HepG2 (cell line): Measurements from ENCODE around the gene TSPYL6. TPM values are rescaled to one million over a fixed set of nuclear protein-coding genes. Genes with fewer than 3 reads are reported as not detected.

Experiments used
- AFF4 ChIP-seq: sonication (generic); formaldehyde crosslinking; IDR thresholded peaks from 2 replicates; pipeline ENCODE4 v1.4.0; 2020; ENCODE audit warnings: missing genetic modification reagents
- GABPA ChIP-seq, 2 experiments: IDR thresholded peaks; 2 replicates each; pipeline ENCODE4 v1.6.1; 2011 to 2016; ENCODE audit warnings: low read depth in 2 of 2, low read length in 1 of 2, missing biosample characterization in 1 of 2, missing genetic modification characterization in 1 of 2
- HOXA3 ChIP-seq: sonication (generic); formaldehyde crosslinking; IDR thresholded peaks from 2 replicates; pipeline ENCODE4 v1.5.0; 2020; ENCODE audit warnings: missing genetic modification reagents
- IRF1 ChIP-seq: sonication (generic); formaldehyde crosslinking; IDR thresholded peaks from 2 replicates; pipeline ENCODE4 v1.4.0; 2020; ENCODE audit warnings: low read depth, mild to moderate bottlenecking, missing genetic modification reagents
- LCORL ChIP-seq, 2 experiments: fragments of 450-650 bp in 1 of 2; sonication (generic) in 1 of 2; formaldehyde crosslinking in 1 of 2; IDR thresholded peaks; 2 replicates each; pipeline versions ENCODE4 v1.5.0 to v1.6.1; 2017 to 2020; ENCODE audit warnings: antibody characterized with exemption in 1 of 2, missing genetic modification reagents in 1 of 2
- MBD4 ChIP-seq: IDR thresholded peaks from 2 replicates; pipeline ENCODE4 v1.6.1; 2012; ENCODE audit warnings: low read length, inconsistent platforms, borderline replicate concordance
- NR2F2 ChIP-seq: IDR thresholded peaks from 2 replicates; pipeline ENCODE4 v1.6.1; 2012; ENCODE audit warnings: low read depth, inconsistent platforms, borderline replicate concordance
- POLR2AphosphoS2 ChIP-seq: IDR thresholded peaks from 2 replicates; pipeline ENCODE4 v1.6.1; 2011; ENCODE audit warnings: low read depth, low read length, improper control_type of control experiment
- POLR2G ChIP-seq: fragments of 200-400 bp; formaldehyde crosslinking; IDR thresholded peaks from 2 replicates; pipeline ENCODE4 v1.6.1; 2018; ENCODE audit warnings: mild to moderate bottlenecking, low read depth, low read length, moderate library complexity
- PRDM4 ChIP-seq: sonication (generic); formaldehyde crosslinking; IDR thresholded peaks from 2 replicates; pipeline ENCODE4 v1.9.0; 2021; ENCODE audit warnings: missing genetic modification reagents, borderline replicate concordance
- RARA ChIP-seq: IDR thresholded peaks from 2 replicates; pipeline ENCODE4 v1.6.1; 2016; ENCODE audit warnings: missing genetic modification reagents, missing compliant biosample characterization
- RXRB ChIP-seq: IDR thresholded peaks from 2 replicates; pipeline ENCODE4 v1.6.1; 2016; ENCODE audit warnings: borderline replicate concordance, missing genetic modification reagents, missing compliant biosample characterization
- SP2 ChIP-seq: sonication (generic); formaldehyde crosslinking; IDR thresholded peaks from 2 replicates; pipeline ENCODE4 v1.5.1; 2020; ENCODE audit warnings: mild to moderate bottlenecking, missing genetic modification reagents
- ZNF282 ChIP-seq: fragments of 450-650 bp; IDR thresholded peaks from 2 replicates; pipeline ENCODE4 v1.6.1; 2018; ENCODE audit not compliant: partially characterized antibody
- ZNF30 ChIP-seq: sonication (generic); formaldehyde crosslinking; IDR thresholded peaks from 2 replicates; pipeline ENCODE4 v1.5.0; 2020; ENCODE audit warnings: mild to moderate bottlenecking, missing genetic modification reagents
- ZNF567 ChIP-seq: sonication (generic); formaldehyde crosslinking; IDR thresholded peaks from 2 replicates; pipeline ENCODE4 v1.8.1; 2023; ENCODE audit warnings: mild to moderate bottlenecking, missing genetic modification reagents, borderline replicate concordance
- ZNF569 ChIP-seq: sonication (generic); formaldehyde crosslinking; IDR thresholded peaks from 2 replicates; pipeline ENCODE4 v1.5.0; 2020; ENCODE audit warnings: mild to moderate bottlenecking, missing genetic modification reagents, moderate library complexity, borderline replicate concordance
- ZNF629 ChIP-seq: sonication (generic); formaldehyde crosslinking; conservative IDR thresholded peaks from 2 replicates; pipeline ENCODE4 v1.5.0; 2020; ENCODE audit warnings: missing genetic modification reagents
- ZNF670 ChIP-seq: sonication (generic); formaldehyde crosslinking; IDR thresholded peaks from 2 replicates; pipeline ENCODE4 v1.8.0; 2022; ENCODE audit warnings: mild to moderate bottlenecking, missing genetic modification reagents, borderline replicate concordance
- ZNF724P ChIP-seq: sonication (generic); formaldehyde crosslinking; IDR thresholded peaks from 2 replicates; pipeline ENCODE4 v1.8.0; 2022; ENCODE audit warnings: missing genetic modification reagents, borderline replicate concordance
- ZSCAN5A ChIP-seq: sonication (generic); formaldehyde crosslinking; IDR thresholded peaks from 2 replicates; pipeline ENCODE4 v1.8.0; 2022; ENCODE audit warnings: mild to moderate bottlenecking, missing genetic modification reagents, borderline replicate concordance
- ZSCAN9 ChIP-seq: IDR thresholded peaks from 2 replicates; pipeline ENCODE4 v1.6.1; 2016; ENCODE audit warnings: borderline replicate concordance
- polyA plus RNA-seq, 8 experiments: library from polyadenylated mRNA; depleted of rRNA in 3 of 8; stranded (reverse) in 7 of 8; unstranded in 1 of 8; fragments of >200 nt; fragmentation: Illumina TruSeq in 4 of 8; extraction: Trizol in 4 of 8; gene quantifications; 2 replicates each; pipeline versions ENCODE4 v1.2.1 to v1.2.3, GENCODE V29; 2011 to 2016; ENCODE audit warnings: low read depth in 4 of 8, missing spikeins in 1 of 8, mixed read lengths in 1 of 8; ENCODE audit not compliant: insufficient read depth in 1 of 8
- total RNA-seq, 5 experiments: library from RNA; depleted of rRNA; stranded (reverse); fragments of >200 nt; fragmentation: Illumina TruSeq; extraction: Trizol; gene quantifications; 2 replicates each; pipeline ENCODE4 v1.2.3, GENCODE V29; 2016; ENCODE audit warnings: low read depth in 1 of 5

Gene TSPYL6
- total and polyA plus RNA-seq, 2 of the 13 experiments (the other 11 are each of a cell fraction or from before 2014, with no cell fraction given) = 0.03 TPM; not detected in 1

- no peak for TF ChIP-seq ZNF569 (CRISPR knock-in tag)
- TF ChIP-seq PRDM4 (CRISPR knock-in tag) = no peak
- peak; percentile 96 for TF ChIP-seq ZSCAN9
- peak; percentile 94 for TF ChIP-seq MBD4
- TF ChIP-seq ZNF629 = 0 out of 2 replicates have a peak, but pooled peaks have one; percentile 46
- 0 out of 2 replicates have a peak, but pooled peaks have one; percentile 45 for TF ChIP-seq ZNF724P (CRISPR knock-in tag)
- TF ChIP-seq SP2 = no peak
- no peak for TF ChIP-seq IRF1 (CRISPR knock-in tag)
- peak; percentile 44; the same call in 1 of the 2 replicates for TF ChIP-seq POLR2G
- TF ChIP-seq ZNF282 = no peak
- no peak for TF ChIP-seq ZNF670 (CRISPR knock-in tag)
- TF ChIP-seq ZSCAN5A (CRISPR knock-in tag) = peak; percentile 90; the same call in 1 of the 2 replicates
- peak; percentile 98 for TF ChIP-seq LCORL (IDR thresholded peaks at IDR 0.05)
- peak; percentile 98 for TF ChIP-seq LCORL (CRISPR knock-in tag; IDR thresholded peaks at IDR 0.05)
- peak; percentile 65; the same call in 1 of the 2 replicates for TF ChIP-seq HOXA3 (CRISPR knock-in tag)
- TF ChIP-seq RARA (CRISPR knock-in tag) = peak; percentile 85
- no peak for TF ChIP-seq POLR2AphosphoS2
- TF ChIP-seq NR2F2 = peak; percentile 94
- TF ChIP-seq GABPA (IDR thresholded peaks at IDR 0.05; ENCODE audit: low read depth, low read length) = no peak
- peak; percentile 44; the same call in 1 of the 2 replicates for TF ChIP-seq GABPA (CRISPR knock-in tag; IDR thresholded peaks at IDR 0.05; ENCODE audit: low read depth)
- no peak for TF ChIP-seq ZNF30 (CRISPR knock-in tag)
- TF ChIP-seq ZNF567 (CRISPR knock-in tag) = no peak
- TF ChIP-seq RXRB (CRISPR knock-in tag) = peak; percentile 90
- TF ChIP-seq AFF4 (CRISPR knock-in tag) = no peak
These were observed 48.3 kb downstream of the TSPYL6 start (continued) for GRCh38 chr2:54207666-54208195.
